ENCODE data around the gene MAST4.

DNA sequence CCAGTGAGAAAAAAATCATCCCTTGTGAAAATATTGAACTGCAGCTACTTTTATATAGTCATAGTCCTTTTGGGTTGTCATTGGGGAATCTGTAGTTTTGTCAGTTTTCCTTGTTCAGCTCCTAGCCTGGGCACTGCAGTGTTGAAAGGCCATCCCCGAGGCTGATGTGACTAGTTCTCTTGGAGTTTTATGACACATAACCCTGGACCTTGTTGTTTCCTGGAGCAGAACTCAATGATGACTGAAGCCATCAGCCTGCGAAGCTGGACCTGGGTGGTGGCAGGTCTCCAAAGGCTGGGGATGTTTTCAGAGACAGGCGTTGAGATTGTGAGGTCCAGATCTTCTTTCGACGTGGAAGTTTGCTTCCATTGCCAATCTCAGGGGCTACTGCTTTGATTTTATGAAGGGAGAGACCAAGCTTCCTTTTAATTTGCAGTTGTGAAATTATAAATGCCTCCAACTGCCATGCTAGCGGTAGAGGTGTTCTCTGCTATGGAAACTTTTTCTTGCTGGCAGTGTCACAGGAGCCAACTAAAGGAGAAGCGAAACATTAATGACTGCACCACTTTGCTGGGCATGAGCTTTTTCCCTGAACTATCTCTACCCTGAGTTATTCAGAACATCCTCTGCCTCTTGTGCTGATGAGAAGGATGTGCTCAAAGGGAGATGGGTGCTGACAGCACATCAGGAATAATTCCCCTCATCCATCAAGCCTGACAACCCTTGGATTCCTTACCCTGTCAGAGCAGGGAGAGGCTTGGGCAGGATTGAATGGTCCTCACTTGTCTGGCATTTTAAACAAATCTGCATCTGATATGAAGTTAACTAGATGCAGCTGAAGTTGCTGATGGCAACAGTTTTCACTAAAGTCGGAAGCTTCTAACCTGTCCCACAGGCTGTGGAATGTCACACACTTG is 209.6 kb downstream of the MAST4 start:
- TF ChIP-seq, protein P1, sequence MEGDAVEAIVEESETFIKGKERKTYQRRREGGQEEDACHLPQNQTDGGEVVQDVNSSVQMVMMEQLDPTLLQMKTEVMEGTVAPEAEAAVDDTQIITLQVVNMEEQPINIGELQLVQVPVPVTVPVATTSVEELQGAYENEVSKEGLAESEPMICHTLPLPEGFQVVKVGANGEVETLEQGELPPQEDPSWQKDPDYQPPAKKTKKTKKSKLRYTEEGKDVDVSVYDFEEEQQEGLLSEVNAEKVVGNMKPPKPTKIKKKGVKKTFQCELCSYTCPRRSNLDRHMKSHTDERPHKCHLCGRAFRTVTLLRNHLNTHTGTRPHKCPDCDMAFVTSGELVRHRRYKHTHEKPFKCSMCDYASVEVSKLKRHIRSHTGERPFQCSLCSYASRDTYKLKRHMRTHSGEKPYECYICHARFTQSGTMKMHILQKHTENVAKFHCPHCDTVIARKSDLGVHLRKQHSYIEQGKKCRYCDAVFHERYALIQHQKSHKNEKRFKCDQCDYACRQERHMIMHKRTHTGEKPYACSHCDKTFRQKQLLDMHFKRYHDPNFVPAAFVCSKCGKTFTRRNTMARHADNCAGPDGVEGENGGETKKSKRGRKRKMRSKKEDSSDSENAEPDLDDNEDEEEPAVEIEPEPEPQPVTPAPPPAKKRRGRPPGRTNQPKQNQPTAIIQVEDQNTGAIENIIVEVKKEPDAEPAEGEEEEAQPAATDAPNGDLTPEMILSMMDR (IDR thresholded peaks at IDR 0.05; ENCODE audit: low read length): no peak
- TF ChIP-seq EZH2 (optimal IDR thresholded peaks at IDR 0.05; ENCODE audit: low read depth, low read length) (no peak), EZH2phosphoT487 (IDR thresholded peaks at IDR 0.05; ENCODE audit: low read length) (no peak)

Data from MM.1S (cell line).